Measurements from ENCODE around the gene SP140L.
"Not testable (repeated sequence)": the region's sequence is repeated elsewhere in the genome, so short reads cannot be mapped to it uniquely, and the experiment has no call there.

- not testable (repeated sequence) for TF ChIP-seq POLR2A, CTCF (IDR thresholded peaks at IDR 0.05)
Measured at GRCh38 chr2:230310792-230311191, 16.2 kb upstream of the SP140L start.
